CD14-positive monocyte (primary cell): ENCODE measurements around the gene HSPA8. TPM values are rescaled to one million over a fixed set of nuclear protein-coding genes. Genes with fewer than 3 reads are reported as not detected.
"Not testable (repeated sequence)": the region's sequence is repeated elsewhere in the genome, so short reads cannot be mapped to it uniquely, and the experiment has no call there.

Experiments
- DNase-seq, 3 donors: peaks; one replicate each; pipeline ENCODE4 v3.0.0-alpha.2; 2011 to 2022
- H2AFZ ChIP-seq: 2 replicates; pipeline ENCODE4 v1.6.0; 2012; ENCODE audit warnings: mild to moderate bottlenecking, low read depth, low read length, inconsistent platforms; ENCODE audit not compliant: insufficient read depth, poor library complexity, severe bottlenecking
- H3K27ac ChIP-seq, 2 donors: 1 replicate in 1 of 2; 2 replicates in 1 of 2; pipeline ENCODE4 v1.5.1; 2012 to 2013; ENCODE audit warnings: low read length in 2 of 2, control low read depth in 1 of 2, inconsistent platforms in 1 of 2, low read depth in 1 of 2, mild to moderate bottlenecking in 1 of 2
- H3K27me3 ChIP-seq, 2 donors: one replicate each; pipeline versions ENCODE4 v1.6.0 to v1.6.1; 2011 to 2013; ENCODE audit warnings: low read length in 2 of 2; ENCODE audit not compliant: control insufficient read depth in 2 of 2, insufficient read depth in 2 of 2
- H3K36me3 ChIP-seq, 2 donors: replicated peaks in 1 of 2; 1 replicate in 1 of 2; 2 replicates in 1 of 2; pipeline versions ENCODE4 v1.5.1 to v1.6.1; 2012 to 2013; ENCODE audit warnings: low read length in 2 of 2, control low read depth in 1 of 2, inconsistent platforms in 1 of 2, mild to moderate bottlenecking in 1 of 2; ENCODE audit not compliant: insufficient read depth in 2 of 2, control insufficient read depth in 1 of 2
- H3K4me1 ChIP-seq, 2 donors: 1 replicate in 1 of 2; 2 replicates in 1 of 2; pipeline versions ENCODE4 v1.5.1 to v1.6.1; 2012 to 2013; ENCODE audit warnings: low read length in 2 of 2, control low read depth in 1 of 2, inconsistent platforms in 1 of 2, mild to moderate bottlenecking in 1 of 2, moderate library complexity in 1 of 2; ENCODE audit not compliant: insufficient read depth in 2 of 2, control insufficient read depth in 1 of 2
- H3K4me2 ChIP-seq: replicated peaks from 2 replicates; pipeline ENCODE3; 2012; ENCODE audit warnings: low read length, moderate library complexity, mild to moderate bottlenecking; ENCODE audit not compliant: poor library complexity, severe bottlenecking; ENCODE audit errors: extremely low read depth
- H3K4me3 ChIP-seq, 3 experiments: fragments of 200-600 bp in 1 of 3; sonication (generic) in 1 of 3; replicated peaks in 1 of 3; 1 replicate in 2 of 3; 2 replicates in 1 of 3; pipeline ENCODE4 v1.5.1; 2011 to 2013; ENCODE audit warnings: low read length in 3 of 3, mild to moderate bottlenecking in 3 of 3, control low read depth in 2 of 3, low read depth in 2 of 3, inconsistent platforms in 1 of 3, moderate library complexity in 1 of 3
- H3K79me2 ChIP-seq: 2 replicates; pipeline ENCODE4 v1.6.0; 2012; ENCODE audit warnings: mild to moderate bottlenecking, control low read depth, inconsistent platforms, low read length, moderate library complexity; ENCODE audit not compliant: insufficient read depth
- H3K9ac ChIP-seq: 2 replicates; pipeline ENCODE4 v1.6.0; 2017; ENCODE audit warnings: low read length, mild to moderate bottlenecking; ENCODE audit not compliant: insufficient read depth, poor library complexity, severe bottlenecking
- H3K9me3 ChIP-seq, 2 donors: replicated peaks in 1 of 2; 1 replicate in 1 of 2; 2 replicates in 1 of 2; pipeline versions ENCODE4 v1.5.1 to v1.6.1; 2012 to 2013; ENCODE audit warnings: low read length in 2 of 2, control low read depth in 1 of 2; ENCODE audit not compliant: control insufficient read depth in 1 of 2, insufficient read depth in 1 of 2
- H4K20me1 ChIP-seq: 2 replicates; pipeline ENCODE4 v1.6.0; 2012; ENCODE audit warnings: mild to moderate bottlenecking, low read length, control low read depth, moderate library complexity; ENCODE audit not compliant: insufficient read depth
- H3K27ac Mint-ChIP-seq, 7 donors: one replicate each; pipeline ENCODE4 v1.8.0; 2020; ENCODE audit warnings: mild to moderate bottlenecking in 7 of 7, mixed read lengths in 7 of 7, moderate library complexity in 6 of 7, inconsistent platforms in 2 of 7
- H3K27me3 Mint-ChIP-seq, 3 donors: one replicate each; pipeline ENCODE4 v1.8.0; 2021 to 2022; ENCODE audit warnings: low read depth in 3 of 3, mild to moderate bottlenecking in 3 of 3, mixed read lengths in 3 of 3, moderate library complexity in 3 of 3, inconsistent platforms in 1 of 3
- H3K36me3 Mint-ChIP-seq, 2 donors: one replicate each; pipeline ENCODE4 v1.8.0; 2020; ENCODE audit warnings: mixed read lengths in 2 of 2, inconsistent platforms in 1 of 2, mild to moderate bottlenecking in 1 of 2
- H3K4me1 Mint-ChIP-seq: one replicate; pipeline ENCODE4 v1.8.0; 2020; ENCODE audit warnings: mild to moderate bottlenecking, mixed read lengths
- H3K4me3 Mint-ChIP-seq, 2 donors: one replicate each; pipeline ENCODE4 v1.8.0; 2020; ENCODE audit warnings: mild to moderate bottlenecking in 2 of 2, mixed read lengths in 2 of 2, moderate library complexity in 1 of 2
- H3K9me3 Mint-ChIP-seq, 7 donors: one replicate each; pipeline ENCODE4 v1.8.0; 2020 to 2022; ENCODE audit warnings: mixed read lengths in 7 of 7, mild to moderate bottlenecking in 6 of 7, moderate library complexity in 6 of 7, inconsistent platforms in 2 of 7
- WGBS: methylation state at CpG from one replicate; pipeline ENCODE4 v1.1.5; 2013; ENCODE audit warnings: missing lambda C conversion rate; ENCODE audit not compliant: insufficient coverage; 5-methylcytosine and 5-hydroxymethylcytosine counted together
- intact Hi-C, 2 donors: fragments of 100-400 bp; cut with micrococcal nuclease; formaldehyde crosslinking; loops; one replicate each; pipeline versions ENCODE4 v1.15.0 to v1.15.1; 2023
- polyA plus RNA-seq, 3 donors: library from polyadenylated mRNA; depleted of rRNA in 1 of 3; unstranded in 2 of 3; stranded (reverse) in 1 of 3; fragments of 300-500 nt in 2 of 3; fragments of >200 nt in 1 of 3; fragmentation: Illumina TruSeq in 2 of 3; gene quantifications; 1 replicate in 2 of 3; 2 replicates in 1 of 3; pipeline ENCODE4 v1.2.3, GENCODE V29; 2012 to 2021
- TF ChIP-seq, protein P1 (sequence below): fragments of 200-600 bp; IDR thresholded peaks from one replicate; pipeline ENCODE4 v1.8.0; 2022; ENCODE audit warnings: antibody characterized with exemption, mild to moderate bottlenecking

Gene HSPA8
- polyA plus RNA-seq, 3 donors: 399 to 531 (median 511) TPM

- peaks cover 37 to 41% of the 10 kb centered on the region in 2 donors for H3K36me3 Mint-ChIP-seq
- DNase-seq: peak; percentile 97 to 98 (median 98)
- peak overlapping the region; percentile 96 to 100 (median 99) for H3K27ac Mint-ChIP-seq
- intact Hi-C loops: loop anchor here (2.0 to 5.0 kb wide), 2 partner anchors 200 to 206 kb away; no protein-coding TSS in a partner anchor
- peak overlapping the region; percentile 84 for H3K4me2 ChIP-seq
- peak overlapping the region; percentile 99 to 100 for H3K27ac ChIP-seq
- peaks cover 45% of the 10 kb centered on the region for H4K20me1 ChIP-seq
- TF ChIP-seq, protein P1, sequence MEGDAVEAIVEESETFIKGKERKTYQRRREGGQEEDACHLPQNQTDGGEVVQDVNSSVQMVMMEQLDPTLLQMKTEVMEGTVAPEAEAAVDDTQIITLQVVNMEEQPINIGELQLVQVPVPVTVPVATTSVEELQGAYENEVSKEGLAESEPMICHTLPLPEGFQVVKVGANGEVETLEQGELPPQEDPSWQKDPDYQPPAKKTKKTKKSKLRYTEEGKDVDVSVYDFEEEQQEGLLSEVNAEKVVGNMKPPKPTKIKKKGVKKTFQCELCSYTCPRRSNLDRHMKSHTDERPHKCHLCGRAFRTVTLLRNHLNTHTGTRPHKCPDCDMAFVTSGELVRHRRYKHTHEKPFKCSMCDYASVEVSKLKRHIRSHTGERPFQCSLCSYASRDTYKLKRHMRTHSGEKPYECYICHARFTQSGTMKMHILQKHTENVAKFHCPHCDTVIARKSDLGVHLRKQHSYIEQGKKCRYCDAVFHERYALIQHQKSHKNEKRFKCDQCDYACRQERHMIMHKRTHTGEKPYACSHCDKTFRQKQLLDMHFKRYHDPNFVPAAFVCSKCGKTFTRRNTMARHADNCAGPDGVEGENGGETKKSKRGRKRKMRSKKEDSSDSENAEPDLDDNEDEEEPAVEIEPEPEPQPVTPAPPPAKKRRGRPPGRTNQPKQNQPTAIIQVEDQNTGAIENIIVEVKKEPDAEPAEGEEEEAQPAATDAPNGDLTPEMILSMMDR: no peak
- H2AFZ ChIP-seq: peak overlapping the region; percentile 89
- H3K4me1 ChIP-seq: peaks cover 42 to 74% of the 10 kb centered on the region in 2 donors
- H3K4me3 Mint-ChIP-seq: peak overlapping the region; percentile 94
- no peaks in the 10 kb centered on the region for H3K27me3 ChIP-seq
- peak overlapping the region; percentile 100 for H3K9ac ChIP-seq
- no peaks in the 10 kb centered on the region for H3K9me3 ChIP-seq
- WGBS: under 1% methylated on average over 53 of the region's 63 CpGs
- no peaks in the 10 kb centered on the region for H3K27me3 Mint-ChIP-seq
- no peaks in the 10 kb centered on the region for H3K9me3 Mint-ChIP-seq
- peak overlapping the region; percentile 55 to 98 (median 96) for H3K4me3 ChIP-seq
- H3K4me1 Mint-ChIP-seq: peaks cover 62% of the 10 kb centered on the region
- H3K36me3 ChIP-seq: peaks cover 36 to 38% of the 10 kb centered on the region in 2 donors
- peaks cover 88% of the 10 kb centered on the region for H3K79me2 ChIP-seq
Measured at GRCh38 chr11:123062158-123062891, 389 bp upstream of the HSPA8 start.

DNA sequence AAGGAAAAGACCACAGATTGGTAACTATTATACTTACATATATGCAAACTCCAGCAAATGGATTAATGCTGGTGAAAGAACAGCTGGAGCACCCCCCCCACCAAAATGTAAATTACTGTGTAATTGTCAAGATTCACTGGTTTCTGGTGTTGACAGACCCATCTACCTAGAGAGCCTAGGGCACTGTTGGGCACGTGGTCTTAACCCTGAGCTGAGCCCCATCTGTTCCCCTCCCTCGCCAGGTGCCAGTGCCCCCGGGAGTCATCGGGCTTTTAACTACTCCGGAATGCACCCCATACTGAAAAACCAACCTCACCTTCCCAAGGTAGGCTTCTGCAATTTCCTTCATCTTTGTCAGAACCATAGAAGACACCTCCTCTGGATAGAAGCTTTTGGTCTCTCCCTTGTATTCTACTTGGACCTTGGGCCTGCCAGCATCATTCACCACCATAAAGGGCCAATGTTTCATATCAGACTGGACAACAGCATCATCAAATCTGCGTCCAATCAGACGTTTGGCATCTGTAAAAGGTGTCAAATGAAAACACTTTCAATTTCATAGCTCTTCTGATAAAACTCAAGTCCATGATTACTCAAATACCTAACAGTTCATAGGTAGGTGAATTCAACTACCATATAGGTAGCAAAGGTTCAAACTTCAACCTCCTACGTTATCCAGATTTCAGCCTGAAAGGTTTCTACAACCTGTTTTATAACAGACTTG is 1.5 kb downstream of the HSPA8 start:
- DNase-seq: no peak
- Histone ChIP-seq H2AFZ (no peak overlapping the region), H3K4me3 (peak overlapping the region; percentile 55 to 98 (median 96)), H3K4me2 (peak overlapping the region; percentile 84), H3K36me3 (peaks cover 55 to 56% of the 10 kb centered on the region in 2 donors), H3K4me1 (peaks cover 42 to 65% of the 10 kb centered on the region in 2 donors), H3K27ac (peak overlapping the region in 1 of 2 donors; percentile 100), H3K9me3 (no peaks in the 10 kb centered on the region), H3K27me3 (no peaks in the 10 kb centered on the region), H4K20me1 (peaks cover 64% of the 10 kb centered on the region), H3K9ac (peak overlapping the region; percentile 100), H3K79me2 (peaks cover 87% of the 10 kb centered on the region)
- Mint-ChIP-seq H3K9me3 (peaks cover 0 to 1% (median 0%) of the 10 kb centered on the region in 7 donors), H3K27ac (peak overlapping the region in 5 of 7 donors; percentile 70 to 97 (median 90)), H3K4me3 (peak overlapping the region; percentile 94), H3K4me1 (peaks cover 64% of the 10 kb centered on the region), H3K36me3 (peaks cover 56% of the 10 kb centered on the region in 2 donors), H3K27me3 (no peaks in the 10 kb centered on the region)
- TF ChIP-seq, protein P1: no peak
- WGBS: 4% methylated on average over 7 of the region's 8 CpGs
- intact Hi-C loops: loop anchor here in 1 of 2 donors (5.0 kb wide), 1 partner anchor 198 kb away; no protein-coding TSS in a partner anchor

GRCh38 chr11:123059041-123059920 is 2.7 kb downstream of the HSPA8 start:
- Mint-ChIP-seq H3K4me1 (peaks cover 62% of the 10 kb centered on the region), H3K27ac (peak overlapping the region; percentile 17 to 83 (median 61)), H3K36me3 (peaks cover 59% of the 10 kb centered on the region in 2 donors), H3K4me3 (peak overlapping the region; percentile 94)
- not testable (repeated sequence) for H3K9ac ChIP-seq, H3K9me3 Mint-ChIP-seq, H2AFZ ChIP-seq, H3K9me3 ChIP-seq, DNase-seq, H3K27me3 ChIP-seq, H3K27me3 Mint-ChIP-seq
- H3K36me3 ChIP-seq: peaks cover 55 to 65% of the 10 kb centered on the region in 2 donors
- peak overlapping the region in 1 of 2 donors; percentile 3 for H3K27ac ChIP-seq
- intact Hi-C loops: loop anchor here in 1 of 2 donors (10.0 kb wide), 1 partner anchor 264 kb away; no protein-coding TSS in a partner anchor
- H3K4me1 ChIP-seq: peaks cover 37 to 54% of the 10 kb centered on the region in 2 donors
- peaks cover 76% of the 10 kb centered on the region for H4K20me1 ChIP-seq
- peak overlapping the region; percentile 84 for H3K4me2 ChIP-seq
- H3K79me2 ChIP-seq: peaks cover 75% of the 10 kb centered on the region
- peak overlapping the region in 1 of 3 experiments; percentile 96 for H3K4me3 ChIP-seq
- 63% methylated on average over 11 of the region's 18 CpGs for WGBS
